GM21717 (cell line): ENCODE measurements around the gene OR1D5.
"Not testable (repeated sequence)": the region's sequence is repeated elsewhere in the genome, so short reads cannot be mapped to it uniquely, and the experiment has no call there.

Source experiments
- ATAC-seq: cut with Tn5 transposase; IDR thresholded peaks from one replicate; pipeline ENCODE4 v1.9.1; 2021; ENCODE audit warnings: mild to moderate bottlenecking, moderate library complexity; ENCODE audit not compliant: unreplicated experiment

OR1D5 gene

GRCh38 chr17:3063507-3063906, at the start of gene OR1D5:
TSS of gene OR1D5 (minus strand) at chr17:3063607. CDS start at chr17:3063607, 0 bp downstream.
- ATAC-seq, result not testable (repeated sequence)

GRCh38 chr17:3104322-3104721, 40.9 kb upstream of the OR1D5 start, which contains the start of gene OR1D2:
TSS of gene OR1D2 (minus strand) at chr17:3104422. CDS start at chr17:3092996, 11,426 bp downstream.
- ATAC-seq, result no peak

- ATAC-seq, result not testable (repeated sequence)
Observed at GRCh38 chr17:3073850-3074249, 10.4 kb upstream of the OR1D5 start.

- ATAC-seq, result not testable (repeated sequence)
Observed at GRCh38 chr17:3065192-3065591, 1.8 kb upstream of the OR1D5 start.

- ATAC-seq, result not testable (repeated sequence)
Observed at GRCh38 chr17:3062824-3063377, 506 bp downstream of the OR1D5 start.

- not testable (repeated sequence) for ATAC-seq
Observed at GRCh38 chr17:3054868-3055267, 8.5 kb downstream of the OR1D5 start.

GRCh38 chr17:3049705-3050295, 13.6 kb downstream of the OR1D5 start:
- ATAC-seq, result no peak

- ATAC-seq, result peak; percentile 88
Observed at GRCh38 chr17:3048727-3049471, 14.5 kb downstream of the OR1D5 start.

- no peak for ATAC-seq
Observed at GRCh38 chr17:3046753-3047152, 16.7 kb downstream of the OR1D5 start.

GRCh38 chr17:3043737-3044365, 19.6 kb downstream of the OR1D5 start:
- no peak for ATAC-seq

GRCh38 chr17:3040882-3041281, 22.5 kb downstream of the OR1D5 start:
- no peak for ATAC-seq

GRCh38 chr17:3039736-3040135, 23.7 kb downstream of the OR1D5 start:
- no peak for ATAC-seq

GRCh38 chr17:3038941-3039340, 24.5 kb downstream of the OR1D5 start:
- no peak for ATAC-seq

GRCh38 chr17:3037259-3037658, 26.1 kb downstream of the OR1D5 start:
- no peak for ATAC-seq

- ATAC-seq, result no peak
Observed at GRCh38 chr17:3036800-3037199, 26.6 kb downstream of the OR1D5 start.

- ATAC-seq, result no peak
Observed at GRCh38 chr17:3035968-3036280, 27.5 kb downstream of the OR1D5 start.

- ATAC-seq, result no peak
Observed at GRCh38 chr17:3035256-3035967, 28.0 kb downstream of the OR1D5 start.

- no peak for ATAC-seq
Observed at GRCh38 chr17:3034578-3034920, 28.9 kb downstream of the OR1D5 start.

GRCh38 chr17:3033741-3034577, 29.4 kb downstream of the OR1D5 start:
- ATAC-seq, result no peak

GRCh38 chr17:3033248-3033640, 30.2 kb downstream of the OR1D5 start:
- no peak for ATAC-seq
